ENCODE data around the gene STRIP1.
"Not testable (repeated sequence)": the region's sequence is repeated elsewhere in the genome, so short reads cannot be mapped to it uniquely, and the experiment has no call there.

Gene STRIP1

GRCh38 chr1:110008971-110009565 is 25.4 kb upstream of the STRIP1 start:
- DNase-seq: no peak

GRCh38 chr1:110011527-110012041 is 22.8 kb upstream of the STRIP1 start:
- DNase-seq: peak in 1 of 2 experiments; percentile 9

- DNase-seq: no peak
These were observed 22.2 kb upstream of the STRIP1 start for GRCh38 chr1:110012100-110012780.

- no peak for DNase-seq
These were observed 16.6 kb upstream of the STRIP1 start for GRCh38 chr1:110017792-110018191.

- DNase-seq: no peak
These were observed 16.0 kb upstream of the STRIP1 start for GRCh38 chr1:110018396-110018795.

- no peak for DNase-seq
These were observed 14.7 kb upstream of the STRIP1 start for GRCh38 chr1:110019770-110020169.

GRCh38 chr1:110021285-110021684 is 13.1 kb upstream of the STRIP1 start:
- DNase-seq: no peak

GRCh38 chr1:110024613-110025012 is 9.8 kb upstream of the STRIP1 start:
- no peak for DNase-seq

GRCh38 chr1:110030687-110031086 is 3.7 kb upstream of the STRIP1 start:
- not testable (repeated sequence) for DNase-seq

GRCh38 chr1:110032327-110032726 is 2.1 kb upstream of the STRIP1 start:
- no peak for DNase-seq

GRCh38 chr1:110033421-110033820 is 1.0 kb upstream of the STRIP1 start:
- DNase-seq: no peak

GRCh38 chr1:110034040-110034450 is 379 bp upstream of the STRIP1 start:
- DNase-seq: no peak

GRCh38 chr1:110035236-110035752 is 870 bp downstream of the STRIP1 start:
- no peak for DNase-seq

GRCh38 chr1:110038271-110038670 is 3.8 kb downstream of the STRIP1 start:
- DNase-seq: no peak

GRCh38 chr1:110039641-110040040 is 5.2 kb downstream of the STRIP1 start:
- no peak for DNase-seq

- peak; percentile 22 to 35 for DNase-seq
These were observed 6.1 kb downstream of the STRIP1 start for GRCh38 chr1:110040548-110040947.

- DNase-seq: no peak
These were observed 8.6 kb downstream of the STRIP1 start for GRCh38 chr1:110043016-110043415.

GRCh38 chr1:110047463-110047862 is 13.0 kb downstream of the STRIP1 start:
- no peak for DNase-seq

- DNase-seq: no peak
These were observed 13.8 kb downstream of the STRIP1 start for GRCh38 chr1:110048240-110048639.

- DNase-seq: no peak
These were observed 14.6 kb downstream of the STRIP1 start for GRCh38 chr1:110048923-110049601.

GRCh38 chr1:110049801-110050601 is 15.6 kb downstream of the STRIP1 start:
- DNase-seq: no peak

- DNase-seq: no peak
These were observed 16.3 kb downstream of the STRIP1 start for GRCh38 chr1:110050602-110051261.

Data from activated CD4-positive, alpha-beta T cell treated with anti-CD3 and anti-CD28 coated beads, Interleukin-2, amount 50 U/mL, for 4 hours (primary cell).